GF-D8 (cell line): ENCODE results near the gene CBL.

Experiments
- DNase-seq: peaks from one replicate; lab custom pipeline; 2025; lab: John Stamatoyannopoulos, UW

The CBL gene

DNA sequence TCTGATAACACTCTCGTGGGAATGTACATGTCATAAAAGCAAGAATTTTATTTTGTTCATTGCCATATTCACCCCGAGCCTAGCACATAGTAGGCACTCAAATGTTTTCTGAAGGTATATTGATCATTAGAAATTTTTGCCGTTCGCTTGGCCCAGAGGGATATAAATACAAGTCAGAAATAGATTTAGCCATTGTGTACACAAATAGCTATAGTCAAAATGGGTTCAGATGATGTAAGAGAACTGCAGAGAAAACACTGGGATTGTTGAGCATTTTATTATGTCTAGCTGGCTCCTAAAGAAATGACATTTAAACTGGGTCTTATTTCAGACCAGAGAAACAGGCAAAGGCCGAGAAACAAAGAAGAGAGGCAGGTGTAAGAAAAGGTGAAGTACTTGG lies 61.5 kb downstream of the CBL start:
- DNase-seq: no peak

DNA sequence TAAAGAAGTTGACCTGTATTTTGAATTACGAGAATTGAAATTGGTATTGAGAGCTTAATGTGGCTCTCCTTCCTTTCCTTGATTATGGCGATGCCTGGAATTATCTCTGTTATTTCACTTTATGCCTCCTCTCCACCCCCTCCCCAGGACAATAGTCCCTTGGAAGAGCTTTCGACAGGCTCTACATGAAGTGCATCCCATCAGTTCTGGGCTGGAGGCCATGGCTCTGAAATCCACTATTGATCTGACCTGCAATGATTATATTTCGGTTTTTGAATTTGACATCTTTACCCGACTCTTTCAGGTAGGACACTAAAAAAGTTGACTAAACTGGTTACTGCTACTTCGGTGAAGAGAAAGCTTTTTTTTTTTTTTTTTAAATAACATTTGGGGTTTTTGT lies 67.6 kb downstream of the CBL start:
- no peak for DNase-seq

- no peak for DNase-seq
Measured at GRCh38 chr11:119277660-119278059, 71.5 kb downstream of the CBL start.

DNA sequence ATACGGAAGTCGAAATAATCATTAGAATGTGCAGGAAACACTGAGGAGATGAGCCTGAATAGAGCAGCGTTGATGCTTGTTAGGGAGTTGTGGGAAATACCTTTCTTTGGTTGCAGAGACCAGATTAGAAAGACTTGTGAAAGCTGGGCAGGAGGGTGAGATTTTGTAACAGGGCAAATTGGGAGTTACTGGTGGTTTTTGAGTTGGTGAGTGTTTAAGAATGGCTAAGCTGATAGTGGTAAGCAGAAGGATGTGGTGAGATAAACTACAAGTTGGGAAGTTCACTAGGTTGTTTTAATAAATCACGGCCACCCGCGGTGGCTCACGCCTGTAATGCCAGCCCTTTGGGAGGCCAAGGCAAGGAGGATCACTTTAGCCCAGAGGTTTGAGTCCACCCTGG lies 76.4 kb downstream of the CBL start:
- DNase-seq: peak; percentile 82

- DNase-seq: peak; percentile 78
Measured at GRCh38 chr11:119284344-119285157, 78.4 kb downstream of the CBL start.

DNA sequence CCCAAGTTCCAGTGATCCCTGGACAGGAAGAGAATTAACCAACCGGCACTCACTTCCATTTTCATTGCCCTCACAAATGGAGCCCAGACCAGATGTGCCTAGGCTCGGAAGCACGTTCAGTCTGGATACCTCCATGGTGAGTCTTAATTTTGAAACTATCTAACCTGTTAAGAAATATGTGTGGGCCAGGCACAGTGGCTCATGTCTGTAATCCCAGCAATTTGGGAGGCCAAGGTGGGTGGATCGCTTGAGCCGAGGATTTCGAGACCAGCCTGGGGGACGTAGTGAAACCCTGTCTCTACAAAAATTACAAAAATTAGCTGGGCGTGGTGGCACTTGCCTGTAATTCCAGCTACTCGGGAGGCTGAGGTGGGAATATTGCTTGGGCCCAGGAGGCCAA lies 79.3 kb downstream of the CBL start:
- no peak for DNase-seq

DNA sequence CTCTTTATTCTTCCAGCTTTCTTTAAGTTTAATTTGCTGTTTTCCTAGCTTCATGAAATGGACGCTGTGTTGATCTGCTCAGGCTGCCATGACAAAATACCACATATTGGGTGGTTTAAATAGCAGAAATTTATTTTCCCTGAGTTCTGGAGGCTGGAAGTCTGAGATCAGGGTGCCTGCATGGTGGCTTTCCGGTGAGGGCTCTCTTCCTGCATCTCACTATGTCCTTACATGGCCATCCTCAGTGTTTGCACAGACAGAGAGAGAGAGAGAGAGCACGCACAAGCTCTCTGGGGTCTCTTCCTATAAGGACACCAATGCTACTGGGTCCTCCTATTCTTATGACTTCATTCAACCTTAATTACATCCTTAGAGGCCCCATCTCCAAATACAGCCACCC lies 82.1 kb downstream of the CBL start:
- DNase-seq: no peak

DNA sequence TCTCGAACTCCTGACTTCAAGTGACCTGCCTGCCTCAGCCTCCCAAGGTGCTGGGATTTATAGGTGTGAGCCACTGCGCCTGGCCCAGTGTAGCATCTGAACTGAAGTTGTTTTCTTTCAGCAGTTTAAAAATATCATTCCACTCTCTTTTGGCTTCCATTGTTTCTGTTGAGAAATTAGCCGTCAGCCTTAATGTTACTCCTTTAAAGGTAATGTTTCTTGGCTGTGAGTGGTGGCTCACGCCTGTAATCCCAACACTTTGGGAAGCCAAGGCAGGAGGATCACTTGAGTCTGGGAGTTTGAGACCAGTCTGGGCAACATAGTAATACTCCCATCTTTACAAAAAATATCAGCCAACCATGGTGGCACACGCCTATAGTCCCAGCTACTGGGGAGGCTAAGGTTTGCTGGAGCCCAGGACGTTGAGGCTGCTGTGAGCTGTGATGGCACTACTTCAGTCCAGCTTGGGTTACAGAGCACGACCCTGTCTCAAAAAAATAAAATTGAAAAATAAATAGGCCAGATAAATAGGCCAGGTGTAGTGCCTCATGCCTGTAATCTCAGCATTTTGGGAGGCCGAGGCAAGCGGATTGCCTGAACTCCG lies 84.9 kb downstream of the CBL start:
- no peak for DNase-seq

DNA sequence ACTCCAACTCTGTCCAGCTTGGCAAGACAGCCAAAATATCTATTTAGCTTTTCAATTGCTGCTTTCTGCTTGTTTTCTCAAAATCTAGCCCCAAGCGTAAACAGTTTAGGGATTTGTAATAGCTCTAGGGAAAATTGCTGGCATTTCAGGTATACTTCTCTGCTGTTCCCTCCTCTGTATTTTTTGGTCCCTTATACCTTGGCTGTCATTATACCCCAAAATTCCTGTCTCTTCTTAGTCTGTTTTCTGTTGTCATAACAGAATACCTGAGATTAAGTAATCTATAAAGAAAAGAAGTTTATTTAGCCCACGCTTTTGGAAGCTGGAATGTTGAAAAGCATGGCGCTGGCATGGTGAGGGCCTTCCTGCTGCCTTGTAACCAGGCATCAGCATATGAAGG lies 87.3 kb downstream of the CBL start:
- DNase-seq: no peak

GRCh38 chr11:119295178-119295577 lies 89.0 kb downstream of the CBL start:
- no peak for DNase-seq

- no peak for DNase-seq
Measured at GRCh38 chr11:119297938-119298337, 91.8 kb downstream of the CBL start.

DNA sequence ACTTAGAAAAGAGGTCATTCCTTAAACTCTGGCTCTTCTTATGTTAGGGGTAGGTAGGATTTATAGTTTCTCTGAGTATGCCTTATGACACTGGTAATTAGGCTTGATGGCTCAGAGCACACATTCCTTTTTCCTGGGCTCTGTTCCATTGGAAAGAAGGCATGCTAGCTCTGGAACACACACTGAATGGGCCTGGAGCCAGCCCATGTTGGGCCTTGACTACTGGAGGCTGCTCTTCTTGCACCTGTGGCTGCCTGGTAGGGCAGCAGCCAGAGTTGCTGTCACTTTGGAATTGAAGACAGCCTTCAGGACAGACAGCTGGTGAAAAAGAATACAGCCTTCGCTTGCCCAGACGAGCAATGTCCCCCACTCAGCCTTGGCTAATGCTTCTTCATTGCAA lies 92.6 kb downstream of the CBL start:
- DNase-seq: no peak

GRCh38 chr11:119299416-119299815 lies 93.3 kb downstream of the CBL start:
- DNase-seq: no peak

- DNase-seq: no peak
Measured at GRCh38 chr11:119300198-119300964, 94.2 kb downstream of the CBL start.

GRCh38 chr11:119303227-119303718 lies 97.1 kb downstream of the CBL start:
- no peak for DNase-seq

- no peak for DNase-seq
Measured at GRCh38 chr11:119305556-119306372, 99.6 kb downstream of the CBL start.

- peak; percentile 22 for DNase-seq
Measured at GRCh38 chr11:119306373-119306890, 100.3 kb downstream of the CBL start.

DNA sequence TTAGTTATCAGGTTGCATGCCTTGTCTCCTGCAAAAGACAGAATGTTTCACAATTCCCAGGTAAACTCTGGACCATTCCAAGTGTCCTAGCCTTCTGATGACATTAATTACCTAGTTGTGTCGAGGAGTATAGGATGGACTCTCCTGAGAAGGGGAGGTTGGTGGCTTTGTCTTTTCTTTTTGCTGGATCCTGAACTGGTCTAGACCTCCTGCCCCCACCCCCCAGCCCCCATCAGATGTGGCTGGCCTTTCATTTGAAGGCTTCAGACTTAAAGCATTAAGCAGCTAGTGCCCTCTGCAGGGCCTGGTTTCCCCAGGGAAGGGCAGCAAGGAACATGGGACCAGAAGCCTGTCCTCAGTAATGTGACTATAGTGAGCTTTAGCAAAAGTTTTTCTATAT lies 101.1 kb downstream of the CBL start:
- DNase-seq: no peak

DNA sequence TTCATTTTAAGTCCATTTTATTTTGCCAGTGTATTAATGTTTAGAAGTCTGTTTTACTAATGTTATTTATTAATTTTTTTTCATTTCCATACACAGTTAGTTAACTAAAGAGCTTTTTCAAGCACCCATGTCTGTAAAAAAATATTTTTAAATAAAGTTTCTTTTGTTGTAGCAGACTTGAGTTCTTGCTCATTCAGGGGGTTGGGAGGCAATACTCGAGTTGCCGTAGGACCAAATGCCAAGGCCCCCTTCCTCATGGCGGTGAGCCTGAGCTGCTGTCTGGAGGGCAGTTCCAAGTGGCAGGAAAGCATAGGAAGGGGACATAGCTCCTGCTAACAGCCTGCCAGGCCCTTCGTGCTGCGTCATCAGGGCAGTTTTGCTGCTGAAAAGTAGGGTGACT lies 101.8 kb downstream of the CBL start:
- no peak for DNase-seq

DNA sequence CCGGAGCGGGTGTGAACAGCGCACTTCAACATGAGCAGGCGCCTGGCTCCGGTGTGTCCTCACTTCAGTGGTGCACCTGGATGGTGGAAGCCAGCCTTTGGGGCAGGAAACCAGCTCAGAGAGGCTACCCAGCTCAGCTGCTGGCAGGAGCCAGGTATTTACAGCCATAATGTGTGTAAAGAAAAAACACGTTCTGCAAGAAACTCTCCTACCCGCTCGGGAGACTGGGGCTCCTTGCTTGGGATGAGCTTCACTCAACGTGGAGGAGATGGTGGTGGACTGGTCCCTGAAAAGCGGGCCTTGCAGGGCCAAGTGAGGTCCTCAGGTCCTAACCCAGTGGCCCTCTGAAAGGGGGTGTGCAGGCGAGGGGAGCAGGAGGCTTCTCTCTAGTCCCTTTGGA lies 103.3 kb downstream of the CBL start:
- DNase-seq: no peak

GRCh38 chr11:119309953-119310681 lies 104.0 kb downstream of the CBL start:
- DNase-seq: no peak
